Ishikawa (cell line): ENCODE results near the gene DGCR8.

Experiments used
- CEBPB ChIP-seq: IDR thresholded peaks from 2 replicates; pipeline ENCODE4 v1.6.1; 2012
- CREB1 ChIP-seq: IDR thresholded peaks from 2 replicates; pipeline ENCODE4 v1.6.1; 2012; ENCODE audit warnings: low read depth
- EP300 ChIP-seq: IDR thresholded peaks from 2 replicates; pipeline ENCODE4 v1.6.1; 2012; ENCODE audit warnings: borderline replicate concordance
- FOXM1 ChIP-seq: IDR thresholded peaks from 2 replicates; pipeline ENCODE4 v1.6.1; 2012; ENCODE audit warnings: low read depth, borderline replicate concordance
- NFIC ChIP-seq: IDR thresholded peaks from 2 replicates; pipeline ENCODE4 v1.6.1; 2012
- RAD21 ChIP-seq: IDR thresholded peaks from 2 replicates; pipeline ENCODE4 v1.6.1; 2012; ENCODE audit warnings: low read depth
- TAF1 ChIP-seq: IDR thresholded peaks from 2 replicates; pipeline ENCODE4 v1.6.1; 2012; ENCODE audit warnings: low read depth, mild to moderate bottlenecking
- TCF12 ChIP-seq: IDR thresholded peaks from 2 replicates; pipeline ENCODE4 v1.6.1; 2012; ENCODE audit warnings: low read depth
- YY1 ChIP-seq: IDR thresholded peaks from 2 replicates; pipeline ENCODE4 v1.6.1; 2012; ENCODE audit warnings: low read depth
- TF ChIP-seq, protein P1 (sequence below): IDR thresholded peaks from 2 replicates; pipeline ENCODE4 v1.6.1; 2012
- TF ChIP-seq, protein P2 (sequence below): IDR thresholded peaks from 2 replicates; pipeline ENCODE4 v1.6.1; 2012
- TF ChIP-seq, protein P3 (sequence below): IDR thresholded peaks from 2 replicates; pipeline ENCODE4 v1.6.1; 2012; ENCODE audit warnings: low read depth, mild to moderate bottlenecking

DNA sequence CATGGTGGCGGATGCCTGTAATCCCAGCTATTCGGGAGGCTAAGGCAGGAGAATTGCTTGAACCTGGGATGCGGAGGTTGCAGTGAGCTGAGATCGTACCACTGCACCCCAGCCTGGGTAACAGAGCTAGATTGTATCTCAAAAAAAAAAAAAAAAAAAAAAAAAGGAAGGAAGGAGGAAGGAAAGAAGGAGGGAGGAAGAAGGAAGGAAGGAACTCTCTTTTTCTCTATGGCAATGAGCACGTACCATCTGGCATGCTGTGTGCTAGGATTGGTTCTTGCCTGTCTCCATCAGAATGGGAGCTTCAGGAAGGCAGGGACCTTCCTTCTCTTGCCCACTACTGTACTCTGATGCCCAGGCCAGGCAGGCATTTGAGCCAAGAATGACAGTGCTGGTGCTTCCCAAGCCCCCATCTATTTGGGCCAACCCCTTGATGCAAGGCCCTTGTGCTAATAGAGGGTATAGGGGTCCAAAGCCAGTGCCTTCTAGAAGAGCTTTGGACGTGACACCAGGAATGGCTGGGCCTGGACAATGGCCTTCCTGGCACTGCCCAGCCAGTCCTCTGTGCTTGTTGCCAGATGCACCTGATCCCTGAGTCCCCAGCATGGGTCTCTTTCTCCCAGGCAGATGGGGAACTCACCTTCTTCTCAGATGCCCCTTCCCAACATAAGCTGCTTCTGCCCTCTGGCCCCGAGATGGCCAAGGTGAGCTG lies 10.6 kb upstream of the DGCR8 start:
- TF ChIP-seq, protein P1, sequence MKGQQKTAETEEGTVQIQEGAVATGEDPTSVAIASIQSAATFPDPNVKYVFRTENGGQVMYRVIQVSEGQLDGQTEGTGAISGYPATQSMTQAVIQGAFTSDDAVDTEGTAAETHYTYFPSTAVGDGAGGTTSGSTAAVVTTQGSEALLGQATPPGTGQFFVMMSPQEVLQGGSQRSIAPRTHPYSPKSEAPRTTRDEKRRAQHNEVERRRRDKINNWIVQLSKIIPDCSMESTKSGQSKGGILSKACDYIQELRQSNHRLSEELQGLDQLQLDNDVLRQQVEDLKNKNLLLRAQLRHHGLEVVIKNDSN = no peak
- TF ChIP-seq EP300 (no peak), TAF1 (no peak), FOXM1 (no peak), YY1 (no peak), CREB1 (no peak), RAD21 (no peak), CEBPB (no peak), NFIC (no peak), TCF12 (no peak)
- TF ChIP-seq, protein P2, sequence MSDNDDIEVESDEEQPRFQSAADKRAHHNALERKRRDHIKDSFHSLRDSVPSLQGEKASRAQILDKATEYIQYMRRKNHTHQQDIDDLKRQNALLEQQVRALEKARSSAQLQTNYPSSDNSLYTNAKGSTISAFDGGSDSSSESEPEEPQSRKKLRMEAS = no peak
- TF ChIP-seq, protein P3, sequence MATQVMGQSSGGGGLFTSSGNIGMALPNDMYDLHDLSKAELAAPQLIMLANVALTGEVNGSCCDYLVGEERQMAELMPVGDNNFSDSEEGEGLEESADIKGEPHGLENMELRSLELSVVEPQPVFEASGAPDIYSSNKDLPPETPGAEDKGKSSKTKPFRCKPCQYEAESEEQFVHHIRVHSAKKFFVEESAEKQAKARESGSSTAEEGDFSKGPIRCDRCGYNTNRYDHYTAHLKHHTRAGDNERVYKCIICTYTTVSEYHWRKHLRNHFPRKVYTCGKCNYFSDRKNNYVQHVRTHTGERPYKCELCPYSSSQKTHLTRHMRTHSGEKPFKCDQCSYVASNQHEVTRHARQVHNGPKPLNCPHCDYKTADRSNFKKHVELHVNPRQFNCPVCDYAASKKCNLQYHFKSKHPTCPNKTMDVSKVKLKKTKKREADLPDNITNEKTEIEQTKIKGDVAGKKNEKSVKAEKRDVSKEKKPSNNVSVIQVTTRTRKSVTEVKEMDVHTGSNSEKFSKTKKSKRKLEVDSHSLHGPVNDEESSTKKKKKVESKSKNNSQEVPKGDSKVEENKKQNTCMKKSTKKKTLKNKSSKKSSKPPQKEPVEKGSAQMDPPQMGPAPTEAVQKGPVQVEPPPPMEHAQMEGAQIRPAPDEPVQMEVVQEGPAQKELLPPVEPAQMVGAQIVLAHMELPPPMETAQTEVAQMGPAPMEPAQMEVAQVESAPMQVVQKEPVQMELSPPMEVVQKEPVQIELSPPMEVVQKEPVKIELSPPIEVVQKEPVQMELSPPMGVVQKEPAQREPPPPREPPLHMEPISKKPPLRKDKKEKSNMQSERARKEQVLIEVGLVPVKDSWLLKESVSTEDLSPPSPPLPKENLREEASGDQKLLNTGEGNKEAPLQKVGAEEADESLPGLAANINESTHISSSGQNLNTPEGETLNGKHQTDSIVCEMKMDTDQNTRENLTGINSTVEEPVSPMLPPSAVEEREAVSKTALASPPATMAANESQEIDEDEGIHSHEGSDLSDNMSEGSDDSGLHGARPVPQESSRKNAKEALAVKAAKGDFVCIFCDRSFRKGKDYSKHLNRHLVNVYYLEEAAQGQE = no peak
